DMS153 treated with DMSO at 0.1 percent for 48 hours (cell line): ENCODE results near the gene SLC2A5.

ENCODE experiments used
- DNase-seq: peaks from one replicate; lab custom pipeline; 2025; ENCODE audit not compliant: unreplicated experiment; lab: John Stamatoyannopoulos, UW

Gene SLC2A5

DNA sequence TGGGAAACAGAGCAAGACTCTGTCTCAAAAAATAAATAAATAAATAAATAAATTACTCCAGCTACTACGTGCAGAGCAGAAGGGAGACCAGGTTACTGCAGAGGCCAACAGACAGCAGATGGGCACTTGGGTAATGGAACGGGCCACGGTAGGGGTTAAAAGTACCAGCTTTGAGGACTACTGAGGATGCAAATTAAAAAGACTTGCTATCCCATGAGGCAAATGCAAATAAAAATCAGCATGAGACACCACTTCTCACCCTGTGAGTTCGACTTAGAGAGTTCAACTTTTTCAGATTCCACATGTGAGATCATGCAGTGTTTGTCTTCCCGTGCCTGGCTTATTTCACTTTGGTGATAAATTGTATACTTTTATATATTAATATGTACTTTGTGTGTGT lies 6.6 kb downstream of the SLC2A5 start:
- DNase-seq, result no peak

DNA sequence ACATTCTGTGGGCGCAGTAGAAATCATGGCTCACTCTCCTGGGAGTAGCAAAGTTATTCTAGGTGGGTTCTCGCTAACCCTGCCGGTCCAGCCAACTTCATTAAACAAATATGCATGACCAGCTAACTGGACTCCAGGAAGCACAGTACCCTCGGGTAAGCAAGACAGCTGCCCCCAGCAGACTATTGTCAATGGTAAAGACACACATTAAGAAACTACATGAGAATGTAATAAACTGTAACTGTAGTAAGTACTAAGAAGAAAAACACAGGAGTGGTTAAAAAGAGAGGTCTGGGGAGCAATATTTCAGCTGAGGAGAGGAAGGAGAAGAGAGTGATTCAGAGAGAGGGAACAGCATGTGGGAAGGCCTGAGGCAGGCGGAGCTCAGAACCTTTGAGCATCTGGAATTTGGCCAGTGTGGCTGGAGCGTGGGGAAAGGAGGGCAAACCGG lies 7.4 kb downstream of the SLC2A5 start:
- no peak for DNase-seq

DNA sequence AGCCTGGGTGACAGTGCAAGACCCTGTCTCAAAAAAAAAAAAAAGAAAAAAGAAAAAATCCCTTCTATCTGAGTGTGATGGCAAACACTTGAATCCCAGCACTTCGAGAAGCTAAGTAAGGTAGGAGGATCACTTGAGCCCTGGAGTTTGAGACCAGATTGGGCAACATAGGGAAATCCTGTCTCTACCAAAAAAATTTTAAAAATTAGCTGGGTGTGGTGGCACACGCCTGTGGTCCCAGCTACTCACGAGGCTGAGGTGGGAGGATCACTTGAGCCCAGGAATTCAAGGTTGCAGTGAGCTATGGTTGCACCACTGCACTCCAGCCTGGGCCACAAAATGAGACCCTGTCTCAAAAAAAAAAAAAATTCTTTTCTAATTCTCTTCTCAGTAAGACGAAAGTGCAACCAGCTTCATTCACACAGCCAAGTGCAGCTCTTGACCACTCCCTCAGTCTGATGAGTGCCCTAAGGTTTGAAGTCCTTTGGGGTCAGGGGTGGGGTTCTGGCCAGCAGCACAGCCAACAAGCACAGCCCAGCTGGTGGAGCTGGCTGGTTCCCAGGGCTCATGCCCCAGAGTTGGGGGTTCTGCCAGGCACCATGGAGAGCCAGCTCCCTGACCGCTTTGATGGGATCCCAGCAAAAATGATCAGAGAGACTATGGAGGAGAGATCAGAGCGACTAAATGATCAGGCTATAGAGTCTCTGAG lies 8.0 kb downstream of the SLC2A5 start:
- DNase-seq, result no peak

DNA sequence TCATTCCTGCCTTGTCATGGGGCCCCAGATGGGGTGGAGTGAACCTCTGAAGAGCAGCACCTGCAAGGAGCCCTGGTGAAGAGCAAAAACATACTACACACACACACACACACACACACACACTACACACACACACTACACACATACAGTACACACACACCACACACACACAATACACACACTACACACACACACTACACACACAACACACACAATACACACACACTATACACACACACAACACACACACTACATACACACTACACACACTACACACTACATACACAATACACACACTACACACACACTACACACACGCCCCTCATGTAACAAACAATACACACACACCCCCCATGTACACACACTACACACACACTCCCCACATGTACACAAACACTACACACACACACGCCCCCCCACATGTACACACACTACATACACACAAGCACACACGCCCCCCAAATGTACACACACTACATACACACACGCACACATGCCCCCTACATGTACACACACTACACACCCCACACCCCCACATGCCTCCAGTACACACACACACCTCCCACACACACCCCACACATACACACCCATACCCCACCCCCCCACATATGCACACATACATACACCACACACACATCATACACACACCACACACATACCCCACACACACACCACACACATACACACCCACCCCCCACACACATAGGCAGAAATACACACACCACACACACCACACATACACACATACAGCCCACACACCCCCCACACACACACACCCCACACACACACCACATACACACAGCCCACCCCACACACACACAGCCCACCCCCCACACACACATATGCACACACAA lies 9.3 kb downstream of the SLC2A5 start:
- DNase-seq, result no peak

DNA sequence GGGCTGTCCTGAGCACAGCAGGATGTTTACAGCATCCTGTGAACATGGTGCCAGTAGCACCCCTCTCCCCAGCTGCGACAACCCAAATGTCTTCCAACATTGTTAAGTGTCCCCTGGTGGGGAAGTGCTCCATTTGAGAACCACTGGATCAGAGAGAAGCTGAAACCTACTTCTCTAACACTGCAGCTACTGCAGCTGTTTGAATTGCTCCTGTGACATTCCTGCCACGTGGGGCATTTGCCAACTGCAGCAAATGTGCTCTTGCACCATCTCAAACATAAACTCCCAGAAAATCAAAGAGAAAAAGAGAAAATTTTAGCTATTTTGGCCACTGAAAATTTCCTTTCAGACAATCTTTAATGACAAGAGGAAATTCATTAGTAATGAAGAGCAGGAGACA lies 11.0 kb downstream of the SLC2A5 start:
- no peak for DNase-seq

DNA sequence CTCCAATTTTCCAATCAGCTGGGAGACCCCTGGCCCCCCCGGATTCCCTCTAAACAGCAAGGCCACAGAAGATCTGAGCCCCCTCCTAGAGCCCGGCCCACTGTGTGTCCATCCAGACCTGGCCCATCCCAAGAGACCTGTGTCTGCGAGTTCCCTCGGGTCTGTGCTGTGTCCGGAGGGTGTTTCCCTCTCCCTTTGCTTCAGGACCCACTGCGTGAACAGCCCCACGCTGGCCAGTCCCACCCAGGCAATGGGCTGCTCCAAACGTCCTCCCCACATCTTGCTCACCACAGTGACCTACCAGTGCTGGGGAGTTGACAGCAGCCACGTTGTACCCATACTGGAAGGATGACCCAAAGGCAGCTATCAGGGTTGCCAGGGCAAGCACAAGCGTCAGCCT lies 11.6 kb downstream of the SLC2A5 start:
- no peak for DNase-seq

DNA sequence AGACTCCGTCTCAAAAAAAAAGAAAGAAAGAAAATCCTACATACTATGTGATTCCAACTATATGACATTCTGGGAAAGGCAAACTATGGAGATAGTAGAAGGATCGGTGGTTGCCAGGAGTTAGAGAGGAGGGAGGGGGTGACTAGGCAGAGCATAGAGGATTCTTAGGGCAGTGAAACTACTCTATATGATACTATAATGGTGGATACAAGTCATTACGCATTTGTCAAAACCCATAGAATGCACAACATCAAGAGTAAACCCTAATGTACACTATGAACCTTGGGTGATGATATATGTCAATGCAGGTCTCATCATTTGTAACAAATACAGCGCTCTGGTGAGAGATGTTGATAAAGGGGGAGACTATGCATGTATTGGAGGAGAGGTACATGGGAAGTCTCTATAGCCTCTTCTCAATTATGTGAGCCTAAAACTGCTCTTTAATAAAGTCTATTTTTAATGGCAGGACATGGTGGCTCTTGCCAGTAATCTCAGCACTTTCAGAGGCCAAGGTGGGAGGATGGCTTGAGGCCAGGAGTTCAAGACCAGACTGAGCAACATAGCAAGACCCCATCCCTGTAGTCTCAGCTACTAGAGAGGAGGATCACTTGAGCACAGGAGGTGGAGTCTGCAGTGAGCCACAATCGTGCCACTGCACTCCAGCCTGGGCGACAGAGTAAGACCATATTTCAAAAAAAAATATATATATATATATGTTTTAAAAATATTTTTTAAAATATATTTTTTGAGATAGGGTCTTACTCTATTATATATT lies 17.0 kb downstream of the SLC2A5 start:
- DNase-seq, result no peak

DNA sequence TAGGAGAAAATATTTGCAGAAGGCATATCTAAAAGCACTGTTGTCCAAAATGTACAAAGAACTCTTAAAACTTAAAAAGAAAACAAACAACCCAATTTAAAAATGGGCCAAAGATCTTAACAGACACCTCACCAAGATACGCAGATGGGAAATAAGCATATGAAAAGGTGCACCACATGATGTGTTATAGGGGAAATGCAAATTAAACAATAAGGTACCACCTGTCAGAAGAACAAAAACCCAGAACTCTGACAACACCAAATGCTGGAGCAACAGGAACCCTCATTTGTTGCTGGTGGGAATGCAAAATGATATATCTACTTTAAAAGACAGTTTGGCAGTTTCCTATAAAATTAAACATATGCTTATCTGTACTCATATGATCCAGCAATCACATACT lies 18.1 kb downstream of the SLC2A5 start:
- no peak for DNase-seq

DNA sequence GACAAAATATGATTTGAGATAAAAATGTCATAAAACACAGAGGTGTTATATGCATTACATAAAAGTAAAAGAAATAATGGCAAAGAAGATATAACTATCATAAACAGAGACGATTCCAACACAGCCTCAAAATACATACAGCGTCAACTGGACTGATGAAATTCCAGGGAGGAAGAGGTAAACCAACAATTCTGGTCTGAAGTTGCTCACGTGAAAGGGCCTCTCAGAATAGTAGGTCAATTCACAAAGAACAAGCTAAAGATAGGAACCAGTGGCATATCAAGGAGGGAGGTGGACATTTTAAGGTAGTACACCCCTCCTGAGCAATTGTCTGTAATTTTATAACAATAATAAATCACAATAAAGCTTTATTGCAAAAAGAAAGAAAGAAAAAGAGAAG lies 18.6 kb downstream of the SLC2A5 start:
- no peak for DNase-seq

DNA sequence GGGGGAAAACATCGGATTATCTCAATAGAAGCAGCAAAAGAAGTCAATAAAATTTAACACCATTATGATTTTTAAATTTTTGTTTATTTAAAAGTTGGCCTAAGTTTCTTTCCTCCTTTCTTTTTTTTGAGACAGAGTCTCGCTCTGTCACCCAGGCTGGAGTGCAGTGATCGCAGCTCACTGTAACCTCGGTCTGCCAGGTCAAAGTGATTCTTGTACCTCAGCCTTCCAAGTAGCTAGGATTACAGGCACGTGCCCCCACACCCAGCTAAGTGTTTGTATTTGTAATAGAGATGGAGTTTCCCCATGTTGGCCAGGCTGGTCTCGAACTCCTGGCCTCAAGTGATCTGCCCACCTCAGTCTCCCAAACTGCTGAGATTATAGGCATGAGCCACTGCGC lies 20.9 kb downstream of the SLC2A5 start:
- no peak for DNase-seq

DNA sequence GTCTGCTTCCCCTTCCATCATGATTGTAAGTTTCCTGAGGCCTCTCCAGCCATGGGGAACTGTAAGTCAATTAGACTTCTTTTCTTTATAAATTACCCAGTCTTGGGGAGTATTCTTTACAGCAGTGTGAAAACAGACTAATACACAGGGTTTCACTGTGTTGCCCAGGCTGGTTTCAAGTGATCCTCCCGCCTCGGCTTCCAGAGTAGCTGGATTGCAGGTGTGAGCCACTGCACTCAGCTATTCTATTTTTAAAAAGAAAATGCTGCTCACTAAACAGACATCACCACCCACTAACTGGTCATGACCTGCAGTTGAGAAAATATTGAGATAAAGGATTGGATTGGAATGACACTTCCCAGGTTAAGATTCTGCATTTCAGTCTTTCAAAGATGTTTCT lies 22.4 kb downstream of the SLC2A5 start:
- no peak for DNase-seq

DNA sequence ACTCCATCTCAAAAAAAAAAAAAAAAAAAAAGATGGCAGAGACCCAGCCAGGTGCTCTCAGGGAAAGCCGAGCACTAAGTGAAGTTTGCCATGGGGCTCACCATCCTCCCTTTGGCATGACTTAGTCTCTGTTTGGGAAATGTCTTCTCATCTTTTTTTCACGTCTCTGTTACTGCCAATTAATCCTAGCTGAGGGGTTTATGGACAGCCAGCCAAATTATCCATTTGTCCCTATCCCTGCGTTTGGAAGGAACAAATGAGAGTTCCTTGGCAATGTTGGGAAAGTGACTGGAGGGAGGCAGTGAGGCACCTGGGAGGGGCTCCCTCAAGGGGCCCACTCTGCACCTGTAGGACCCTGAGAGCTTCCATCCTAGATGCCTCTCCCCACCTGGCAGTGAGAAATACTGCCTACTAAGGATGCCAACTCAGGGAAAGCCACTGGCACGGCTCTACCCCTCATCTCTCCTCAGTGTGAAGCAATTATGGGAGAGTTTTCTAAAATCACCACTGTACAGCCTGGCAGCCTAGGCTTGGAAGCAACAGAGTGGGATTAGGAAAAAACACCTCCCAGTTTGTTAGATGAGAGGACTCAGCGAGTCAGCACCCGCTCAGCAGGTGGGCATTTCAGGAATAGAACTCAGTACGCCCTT lies 23.4 kb downstream of the SLC2A5 start:
- DNase-seq, result no peak

DNA sequence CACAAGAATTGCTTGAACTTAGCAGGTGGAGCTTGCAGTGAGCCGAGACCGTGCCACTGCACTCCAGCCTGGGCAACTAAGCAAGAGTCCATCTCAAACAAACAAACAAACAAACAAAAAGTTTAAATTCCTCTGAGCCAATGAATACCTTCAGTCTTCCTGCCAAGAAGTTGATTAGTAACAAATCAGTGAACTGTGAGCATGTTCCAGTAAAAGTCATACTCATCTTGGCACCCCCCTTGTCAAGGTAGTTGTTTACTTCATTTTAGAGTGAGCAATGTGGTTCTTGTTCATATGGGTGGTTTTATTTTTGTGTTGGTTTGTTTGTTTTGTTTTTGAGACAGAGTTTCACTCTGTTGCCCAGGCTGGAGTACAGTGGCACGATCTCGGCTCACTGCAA lies 25.2 kb downstream of the SLC2A5 start:
- no peak for DNase-seq

DNA sequence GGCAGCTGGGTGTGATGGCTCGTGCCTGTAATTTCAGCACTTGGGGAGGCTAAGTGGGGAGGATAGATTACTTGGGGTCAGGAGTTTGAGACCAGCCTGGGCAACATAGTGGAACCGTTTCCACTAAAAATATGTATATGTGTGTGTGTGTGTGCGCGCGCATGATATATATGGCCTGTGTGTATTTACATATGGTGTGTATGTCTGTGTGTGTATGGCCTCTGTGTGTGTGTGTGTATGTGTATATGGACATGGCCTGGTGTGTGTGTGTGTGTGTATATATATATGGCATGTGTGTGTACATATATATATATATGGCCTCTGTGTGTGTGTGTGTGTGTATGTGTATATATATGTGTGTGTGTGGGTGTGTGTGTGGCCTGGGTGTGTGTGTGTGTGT lies 27.2 kb downstream of the SLC2A5 start:
- DNase-seq, result no peak

DNA sequence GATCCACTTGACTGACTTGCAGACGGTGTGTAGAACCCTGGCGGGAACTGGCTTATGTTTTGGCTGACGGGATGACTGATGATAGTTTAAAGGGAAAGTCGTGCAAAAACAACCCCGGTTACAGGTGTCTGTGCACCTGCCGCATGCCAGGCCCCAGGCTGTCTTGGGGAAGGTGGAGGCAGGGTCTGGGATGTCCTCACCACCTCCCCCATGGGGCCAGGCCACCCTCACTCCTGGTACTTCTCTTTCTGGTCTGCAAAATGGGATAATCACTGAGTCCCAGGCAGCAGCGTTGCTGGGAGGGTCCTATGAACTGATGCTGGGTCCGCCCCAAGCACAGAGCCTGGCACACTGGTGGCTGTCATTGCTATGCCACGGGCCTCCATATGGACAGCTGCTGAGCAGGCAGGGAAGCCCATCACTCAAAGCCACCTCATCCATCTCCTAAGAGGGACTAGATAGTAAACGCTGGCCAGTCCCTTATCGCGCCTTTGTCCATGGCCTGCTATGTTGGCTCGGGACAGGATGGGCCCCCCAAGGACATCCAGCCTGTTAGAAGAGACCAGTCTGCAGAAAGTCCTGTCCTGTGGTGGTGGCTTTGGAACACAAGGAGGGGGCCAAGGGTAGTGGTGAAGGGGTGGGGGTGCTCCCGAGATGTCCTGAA lies 28.2 kb downstream of the SLC2A5 start:
- DNase-seq, result no peak

DNA sequence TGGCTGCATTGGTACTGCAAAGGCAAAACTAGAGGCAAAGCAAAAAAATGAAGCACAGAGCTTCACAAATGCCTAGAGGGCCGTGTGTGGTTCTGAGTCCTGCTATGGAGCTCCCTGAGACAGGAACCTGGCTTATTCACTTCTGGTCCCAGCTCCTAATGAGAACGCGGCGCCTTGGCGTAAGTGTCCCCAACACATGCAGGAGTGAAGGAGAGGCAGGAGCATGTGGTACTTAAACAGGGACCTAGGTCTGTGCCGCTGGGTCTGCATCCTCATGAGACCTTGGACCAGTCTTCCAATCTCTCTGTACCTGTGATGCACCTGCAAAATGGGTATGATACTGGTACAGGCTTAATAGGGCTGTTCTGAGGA lies 28.8 kb downstream of the SLC2A5 start:
- DNase-seq, result no peak

DNA sequence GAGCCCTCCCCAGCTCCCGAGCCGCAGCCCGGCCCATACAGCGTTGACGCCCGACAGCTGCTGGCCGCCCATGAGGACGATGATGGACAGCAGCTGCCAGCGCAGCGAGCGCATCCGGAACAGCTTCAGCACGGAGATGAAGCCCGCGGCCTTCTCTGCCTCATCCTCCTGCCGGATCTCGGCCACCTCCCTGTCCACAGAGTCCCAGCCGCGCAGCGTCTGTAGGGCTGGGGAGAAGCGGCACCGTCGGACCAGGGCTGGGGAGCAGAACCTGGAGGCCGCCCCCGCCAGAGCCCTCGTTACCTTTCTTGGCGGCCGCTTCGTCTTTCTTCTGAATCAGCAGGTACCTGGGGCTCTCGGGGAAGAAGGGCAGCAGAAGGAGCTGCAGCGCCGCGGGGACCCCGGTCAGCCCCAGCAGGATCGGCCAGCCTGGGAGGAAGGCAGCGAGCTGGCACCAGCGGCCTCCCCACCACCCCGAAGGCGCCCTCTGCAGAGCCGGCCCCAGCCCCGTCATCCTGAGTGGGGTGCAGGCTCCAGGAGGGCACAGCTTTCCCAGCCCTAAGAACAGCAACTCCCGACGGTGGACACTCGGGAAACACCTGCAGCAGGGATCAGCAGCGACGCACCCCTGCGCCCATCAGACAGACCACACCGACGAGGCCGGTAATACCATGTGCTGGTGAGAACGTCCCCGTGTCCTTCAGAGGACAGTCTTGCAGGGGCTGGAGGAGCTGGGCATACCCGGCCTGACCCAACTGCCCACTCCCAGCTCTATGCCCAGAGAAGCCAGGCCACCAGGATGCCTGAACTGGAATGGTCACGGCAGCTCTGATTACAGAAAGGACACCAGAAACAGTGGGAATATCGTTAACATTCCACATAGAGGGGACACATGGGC lies 29.4 kb downstream of the SLC2A5 start:
- no peak for DNase-seq

DNA sequence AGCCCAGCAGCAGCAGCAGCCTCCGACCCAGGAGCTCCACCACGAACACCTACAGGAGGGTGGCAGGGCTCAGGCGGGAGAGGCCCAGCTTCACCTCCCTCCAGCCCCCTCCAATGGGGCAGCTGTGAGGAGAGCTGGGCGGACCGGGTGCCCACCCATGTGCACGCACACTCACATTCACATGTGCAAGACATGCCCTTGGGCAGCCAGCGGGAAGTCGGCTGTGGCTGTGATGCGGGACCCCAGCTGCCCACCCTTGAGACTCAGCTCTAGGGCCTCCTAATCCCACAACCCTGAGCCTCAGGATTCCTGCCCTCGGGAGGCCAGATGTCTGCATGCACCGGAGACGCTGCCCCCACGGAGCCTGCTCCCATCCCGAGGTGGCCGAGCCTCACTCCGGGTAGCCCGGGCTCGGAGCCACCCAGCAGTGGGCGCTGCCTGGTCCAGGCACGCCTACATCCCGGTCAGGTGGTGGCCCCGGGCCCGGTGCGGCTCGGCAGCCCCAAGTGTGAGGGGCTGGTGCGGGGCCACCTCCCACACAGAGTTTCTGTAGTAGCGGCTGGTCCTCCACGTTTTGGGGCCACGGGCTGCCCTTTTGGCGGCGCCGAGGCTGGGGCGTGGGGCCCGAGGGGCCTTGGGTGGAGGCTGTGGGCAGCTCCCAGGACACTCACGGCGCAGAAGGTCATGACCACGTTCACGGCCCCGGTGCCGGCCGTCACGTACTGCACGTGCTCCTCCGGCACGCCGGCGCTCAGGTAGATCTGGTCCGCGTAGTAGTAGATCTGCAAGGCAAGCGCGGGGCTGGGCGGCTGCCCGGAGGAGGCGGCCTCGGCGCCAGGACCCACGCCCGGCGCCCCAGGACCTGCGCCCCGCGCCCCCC lies 30.3 kb downstream of the SLC2A5 start:
- no peak for DNase-seq

DNA sequence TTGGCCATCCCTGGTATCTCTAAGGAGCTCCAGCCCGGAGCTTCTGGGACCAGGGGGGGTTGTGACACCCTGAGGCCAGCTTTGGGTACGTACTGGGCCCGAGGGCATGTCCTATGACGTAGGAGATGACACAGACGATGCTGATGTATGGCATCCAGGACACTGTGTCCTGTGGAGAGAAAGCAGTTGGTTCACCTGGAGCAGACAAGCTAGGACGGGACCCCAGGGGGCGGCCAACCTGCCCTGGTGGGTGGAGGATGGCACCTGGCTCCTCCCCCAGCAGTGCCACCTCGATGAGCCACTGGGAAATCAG lies 31.1 kb downstream of the SLC2A5 start:
- DNase-seq, result no peak
